A549 (cell line): Measurements from ENCODE around the gene PRKD1.

ENCODE experiments used
- RCOR1 ChIP-seq: fragments of 150-350 bp; IDR thresholded peaks from 2 replicates; pipeline ENCODE4 v1.6.1; 2014; ENCODE audit warnings: antibody characterized with exemption, low read length, low read depth
- TF ChIP-seq, protein P1 (sequence below): fragments of >200 bp; sonication (Bioruptor Twin); formaldehyde crosslinking; IDR thresholded peaks from 3 replicates; pipeline ENCODE4 v1.5.1; 2016

DNA sequence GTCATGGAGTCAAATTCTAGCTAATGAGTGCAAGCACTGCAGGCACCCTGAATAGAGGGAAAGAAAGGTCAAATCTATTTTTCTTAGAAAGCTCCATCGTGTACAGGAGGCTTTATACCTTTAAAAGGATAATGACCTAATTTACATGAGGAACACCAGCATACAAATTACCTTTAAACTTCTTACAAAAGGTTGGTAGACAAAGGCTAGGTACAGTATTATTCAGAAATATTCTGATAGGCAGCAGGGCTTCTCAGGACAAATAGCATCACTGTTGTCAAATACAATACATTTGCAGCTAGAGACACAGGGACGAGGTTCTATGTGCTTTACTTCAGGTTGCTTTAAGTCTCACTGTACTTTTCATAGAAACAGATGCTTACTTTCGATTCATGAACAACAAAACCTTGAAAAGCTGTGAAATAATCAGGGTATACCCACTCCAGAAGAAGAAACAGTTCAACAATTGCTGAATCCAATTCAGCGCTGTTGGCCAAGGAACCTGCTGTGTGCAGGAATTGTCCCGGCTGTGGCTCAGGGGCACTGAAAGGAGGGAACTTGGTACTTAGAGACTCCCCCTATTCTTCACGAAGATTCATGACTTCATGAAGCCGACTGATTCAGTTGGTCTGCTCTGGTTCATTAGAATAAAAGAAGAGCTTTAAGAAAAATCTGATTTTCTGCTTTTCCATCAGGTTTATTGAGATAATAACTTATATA, 252.9 kb downstream of the PRKD1 start:
- TF ChIP-seq, protein P1, sequence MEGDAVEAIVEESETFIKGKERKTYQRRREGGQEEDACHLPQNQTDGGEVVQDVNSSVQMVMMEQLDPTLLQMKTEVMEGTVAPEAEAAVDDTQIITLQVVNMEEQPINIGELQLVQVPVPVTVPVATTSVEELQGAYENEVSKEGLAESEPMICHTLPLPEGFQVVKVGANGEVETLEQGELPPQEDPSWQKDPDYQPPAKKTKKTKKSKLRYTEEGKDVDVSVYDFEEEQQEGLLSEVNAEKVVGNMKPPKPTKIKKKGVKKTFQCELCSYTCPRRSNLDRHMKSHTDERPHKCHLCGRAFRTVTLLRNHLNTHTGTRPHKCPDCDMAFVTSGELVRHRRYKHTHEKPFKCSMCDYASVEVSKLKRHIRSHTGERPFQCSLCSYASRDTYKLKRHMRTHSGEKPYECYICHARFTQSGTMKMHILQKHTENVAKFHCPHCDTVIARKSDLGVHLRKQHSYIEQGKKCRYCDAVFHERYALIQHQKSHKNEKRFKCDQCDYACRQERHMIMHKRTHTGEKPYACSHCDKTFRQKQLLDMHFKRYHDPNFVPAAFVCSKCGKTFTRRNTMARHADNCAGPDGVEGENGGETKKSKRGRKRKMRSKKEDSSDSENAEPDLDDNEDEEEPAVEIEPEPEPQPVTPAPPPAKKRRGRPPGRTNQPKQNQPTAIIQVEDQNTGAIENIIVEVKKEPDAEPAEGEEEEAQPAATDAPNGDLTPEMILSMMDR, result no peak
- no peak for TF ChIP-seq RCOR1
